GM12878 (cell line): ENCODE data around the gene EEFSEC. TPM values are rescaled to one million over a fixed set of nuclear protein-coding genes. Genes with fewer than 3 reads are reported as not detected.

Experiments used
- ATAC-seq: fragments of 200-7000 bp; cut with Tn5 transposase; 3 replicates; pipeline ENCODE4 v1.9.1; 2020; ENCODE audit warnings: mild to moderate bottlenecking, moderate library complexity
- BruUV-seq: library from RNA; stranded (reverse); fragments of 400-500 nt; replicated peaks from 2 replicates; lab custom pipeline; 2021; lab: Mats Ljungman, UMichigan
- CTCF ChIA-PET: fragments of 300-600 bp; sonication (Branson Sonifier 250); formaldehyde crosslinking; extraction: SDS; loops from one replicate; lab custom pipeline; 2021; ENCODE audit warnings: inconsistent platforms; lab: Yijun Ruan, JAX
- POLR2A ChIA-PET: fragments of 350-600 bp; formaldehyde crosslinking; extraction: SDS; loops from one replicate; lab custom pipeline; 2021; ENCODE audit warnings: inconsistent platforms; lab: Charles Lee
- RAD21 ChIA-PET: fragments of 300-600 bp; sonication (Branson Sonifier 250); formaldehyde crosslinking; loops from one replicate; lab custom pipeline; 2023; ENCODE audit warnings: antibody characterized with exemption; ENCODE audit not compliant: unreplicated experiment; lab: Charles Lee
- SMC1A ChIA-PET: fragments of 300-600 bp; sonication (Branson Sonifier 250); formaldehyde crosslinking; loops from one replicate; lab custom pipeline; 2023; ENCODE audit not compliant: unreplicated experiment, uncharacterized antibody; lab: Charles Lee
- DNase-seq: peaks from one replicate; pipeline ENCODE4 v3.0.0-alpha.2; 2011; ENCODE audit warnings: low read depth, low spot score
- FAIRE-seq: peaks from 3 replicates; lab custom pipeline; 2011; peaks lifted over from hg19 to GRCh38; lab: Jason Lieb, UNC
- H2AFZ ChIP-seq: 2 replicates; pipeline ENCODE4 v1.6.0; 2011; ENCODE audit warnings: low read depth, low read length, control low read depth; ENCODE audit not compliant: control insufficient read depth
- H3K27ac ChIP-seq: 2 replicates; pipeline ENCODE4 v1.5.1; 2011; ENCODE audit warnings: control low read depth; ENCODE audit not compliant: control insufficient read depth, insufficient read depth
- H3K27me3 ChIP-seq, 2 experiments: replicated peaks in 1 of 2; 2 replicates each; pipeline versions ENCODE4 v1.6.0 to v1.6.1; 2011; ENCODE audit warnings: low read length in 1 of 2; ENCODE audit not compliant: control insufficient read depth in 2 of 2, insufficient read depth in 2 of 2
- H3K36me3 ChIP-seq, 2 experiments: 2 replicates each; pipeline ENCODE4 v1.5.1; 2011; ENCODE audit warnings: low read length in 1 of 2; ENCODE audit not compliant: control insufficient read depth in 2 of 2, insufficient read depth in 2 of 2
- H3K4me1 ChIP-seq: 2 replicates; pipeline ENCODE4 v1.6.1; 2011; ENCODE audit warnings: mild to moderate bottlenecking, low read length, moderate library complexity, mixed read lengths; ENCODE audit not compliant: control insufficient read depth, insufficient read depth
- H3K4me2 ChIP-seq: 2 replicates; pipeline ENCODE4 v1.6.0; 2011; ENCODE audit warnings: control low read depth; ENCODE audit not compliant: control insufficient read depth, insufficient read depth
- H3K4me3 ChIP-seq: fragments of 200-600 bp; sonication (generic); 2 replicates; pipeline ENCODE4 v1.5.1; 2016
- H3K79me2 ChIP-seq: 2 replicates; pipeline ENCODE4 v1.6.0; 2011; ENCODE audit warnings: low read length; ENCODE audit not compliant: control insufficient read depth, insufficient read depth
- H3K9ac ChIP-seq: 2 replicates; pipeline ENCODE4 v1.8.0; 2011; ENCODE audit warnings: low read length, control low read depth, mixed read lengths; ENCODE audit not compliant: control insufficient read depth, insufficient read depth
- H3K9me3 ChIP-seq: replicated peaks from 3 replicates; pipeline ENCODE4 v1.5.1; 2011; ENCODE audit warnings: mild to moderate bottlenecking, low read length; ENCODE audit not compliant: control insufficient read depth, insufficient read depth
- H4K20me1 ChIP-seq: 2 replicates; pipeline ENCODE4 v1.6.0; 2011; ENCODE audit not compliant: control insufficient read depth, insufficient read depth
- BHLHE40 ChIP-seq, 2 experiments: fragments of 450-650 bp in 1 of 2; IDR thresholded peaks; 2 replicates each; pipeline ENCODE4 v1.6.1; 2011 to 2017; ENCODE audit warnings: low read depth in 2 of 2, borderline replicate concordance in 1 of 2, improper control_type of control experiment in 1 of 2, low read length in 1 of 2, mild to moderate bottlenecking in 1 of 2
- CBX5 ChIP-seq: sonication (generic); IDR thresholded peaks from 2 replicates; pipeline ENCODE4 v1.6.1; 2016; ENCODE audit warnings: low read depth, moderate library complexity, mild to moderate bottlenecking, inconsistent platforms
- CREM ChIP-seq: IDR thresholded peaks from 2 replicates; pipeline ENCODE4 v1.6.1; 2014; ENCODE audit warnings: antibody characterized with exemption, low read depth
- HDAC2 ChIP-seq: fragments of 200-600 bp; sonication (generic); IDR thresholded peaks from 2 replicates; pipeline ENCODE4 v1.6.1; 2017
- PAX5 ChIP-seq: IDR thresholded peaks from 2 replicates; pipeline ENCODE4 v1.6.1; 2011; ENCODE audit warnings: low read depth, low read length, borderline replicate concordance
- PAX8 ChIP-seq: fragments of 450-650 bp; IDR thresholded peaks from 2 replicates; pipeline ENCODE4 v1.6.1; 2017; ENCODE audit warnings: mild to moderate bottlenecking, moderate library complexity
- POLR2AphosphoS5 ChIP-seq: IDR thresholded peaks from 2 replicates; pipeline ENCODE4 v1.6.1; 2011; ENCODE audit warnings: mild to moderate bottlenecking, low read length, inconsistent platforms
- RAD21 ChIP-seq: IDR thresholded peaks from 2 replicates; pipeline ENCODE4 v1.6.1; 2011; ENCODE audit warnings: mild to moderate bottlenecking, low read depth, low read length, moderate library complexity; ENCODE audit not compliant: insufficient read depth
- SMAD5 ChIP-seq: IDR thresholded peaks from 2 replicates; pipeline ENCODE4 v1.6.1; 2016; ENCODE audit warnings: antibody characterized with exemption, low read depth
- ZNF384 ChIP-seq: IDR thresholded peaks from 2 replicates; pipeline ENCODE4 v1.6.1; 2012; ENCODE audit warnings: low read depth, mild to moderate bottlenecking, low read length, improper control_type of control experiment, borderline replicate concordance
- WGBS: methylation state at CpG from one replicate; pipeline ENCODE4 v1.1.6; 2016; ENCODE audit warnings: low lambda C conversion rate; ENCODE audit not compliant: insufficient replicate concordance, insufficient coverage; ENCODE audit errors: missing lambda C conversion rate; 5-methylcytosine and 5-hydroxymethylcytosine counted together
- in situ Hi-C: fragments of 300-500 bp; cut with MboI; formaldehyde crosslinking; loops from 9 replicates; pipeline ENCODE4 v1.14.3; 2018; ENCODE audit warnings: mixed read lengths
- intact Hi-C: fragments of 100-400 bp; cut with micrococcal nuclease; formaldehyde crosslinking; loops from one replicate; pipeline ENCODE4 v1.14.2; 2022; ENCODE audit not compliant: unreplicated experiment
- polyA plus RNA-seq, 11 experiments: library from polyadenylated mRNA; depleted of rRNA in 4 of 11; unstranded in 6 of 11; stranded (reverse) in 5 of 11; fragments of >200 nt; fragmentation: Nextera tagmentation in 4 of 11; fragmentation: Illumina TruSeq in 1 of 11; extraction: Ambion mirVana in 4 of 11; extraction: Trizol in 1 of 11; gene quantifications; 1 replicate in 1 of 11; 2 replicates in 10 of 11; pipeline versions ENCODE4 v1.2.1 to v1.2.3, GENCODE V29; 2011 to 2016; ENCODE audit warnings: inconsistent platforms in 2 of 11, missing spikeins in 2 of 11, low read depth in 1 of 11
- total RNA-seq, 4 experiments: library from RNA; depleted of rRNA in 3 of 4; stranded (reverse); fragments of >200 nt in 3 of 4; fragmentation: Illumina TruSeq in 1 of 4; extraction: Trizol in 1 of 4; gene quantifications; 2 replicates each; pipeline versions ENCODE4 v1.2.1 to v1.2.3, GENCODE V29; 2013 to 2021

Gene EEFSEC
- total and polyA plus RNA-seq, 10 of the 15 experiments (the other 5 are each of a cell fraction or from before 2014, with no cell fraction given), result 0.29 to 29.1 (median 16.1) TPM

DNA sequence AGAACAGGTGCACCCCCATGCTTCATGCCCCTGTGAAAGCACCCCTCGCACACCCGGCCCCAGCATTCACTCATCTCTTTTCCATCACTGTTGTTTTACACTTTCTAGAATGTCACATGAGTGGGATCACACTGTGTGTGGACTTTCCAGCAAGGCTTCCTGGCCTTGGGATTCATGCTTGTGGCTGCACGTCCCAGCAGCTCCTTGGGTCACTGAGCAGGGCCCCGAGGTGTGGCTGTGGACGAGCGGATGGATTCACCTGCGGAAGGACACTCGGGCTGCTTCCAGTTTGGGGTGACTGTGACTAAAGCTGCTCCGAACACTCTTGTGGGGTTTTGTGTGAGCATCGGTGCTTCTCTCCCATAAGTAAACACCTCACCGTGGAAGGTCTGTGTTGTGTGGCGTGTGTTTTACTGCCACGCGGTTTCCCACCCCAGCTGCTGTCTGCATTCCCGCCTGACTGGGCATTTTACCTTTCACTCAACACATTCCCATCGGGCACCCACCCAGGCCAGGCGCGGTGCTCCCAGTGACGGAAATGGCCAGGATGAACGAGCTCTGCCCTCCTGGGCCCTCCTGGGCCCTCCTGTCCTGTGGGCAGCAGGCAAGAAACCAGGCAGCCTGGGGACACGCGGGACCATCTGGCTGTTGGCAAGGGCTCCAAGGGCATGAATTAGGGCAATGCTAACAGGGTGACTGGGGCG lies 272.0 kb downstream of the EEFSEC start:
- no peak overlapping the region for H3K9ac ChIP-seq
- no peak overlapping the region for H3K27ac ChIP-seq
- ATAC-seq (no peak), FAIRE-seq (no peak), DNase-seq (no peak)
- no peaks in the 10 kb centered on the region for H3K27me3 ChIP-seq
- H3K79me2 ChIP-seq, result no peaks in the 10 kb centered on the region
- RAD21 ChIA-PET, result interaction anchor here (1.0 kb wide), 1 partner anchor 72 kb away, joined by 3 read pairs; no protein-coding TSS in a partner anchor
- no TSS peak for BruUV-seq
- SMC1A ChIA-PET, result no interaction called here
- no peaks in the 10 kb centered on the region for H3K9me3 ChIP-seq
- no peak overlapping the region for H3K4me2 ChIP-seq
- no peaks in the 10 kb centered on the region for H3K36me3 ChIP-seq
- intact Hi-C loops (loop anchor here (5.0 kb wide), 1 partner anchor 328 kb away; no protein-coding TSS in a partner anchor), in situ Hi-C loops (no loop called here)
- CTCF ChIA-PET, result interaction anchor here (0.6 to 3.7 kb wide), 8 partner anchors 11 to 778 kb away, joined by 3 to 28 read pairs (median 6); no protein-coding TSS in a partner anchor
- no peaks in the 10 kb centered on the region for H4K20me1 ChIP-seq
- no peaks in the 10 kb centered on the region for H3K4me1 ChIP-seq
- no peak overlapping the region for H2AFZ ChIP-seq
- POLR2A ChIA-PET, result no interaction called here
- WGBS, result 59% methylated on average over 23 of the region's 23 CpGs
- no peak for TF ChIP-seq PAX8
- no peak for TF ChIP-seq CREM
- no peak for TF ChIP-seq CBX5
- TF ChIP-seq HDAC2, result no peak
- no peak for TF ChIP-seq BHLHE40 (IDR thresholded peaks at IDR 0.05; ENCODE audit: borderline replicate concordance in 1 of 2, low read depth in 2 of 2, low read length in 1 of 2)
- TF ChIP-seq PAX5, result no peak
- TF ChIP-seq ZNF384, result no peak
- TF ChIP-seq SMAD5, result no peak
- no peak for TF ChIP-seq RAD21
- TF ChIP-seq POLR2AphosphoS5, result no peak
- no peak overlapping the region for H3K4me3 ChIP-seq
